Vagina (tissue), 2 donors: ENCODE measurements around the gene CACYBP. TPM values are rescaled to one million over a fixed set of nuclear protein-coding genes. Genes with fewer than 3 reads are reported as not detected.

Source experiments
- DNase-seq, 2 donors: peaks; one replicate each; pipeline ENCODE4 v3.0.0-alpha.2; 2017; ENCODE audit errors: extremely low spot score in 2 of 2
- H3K27ac ChIP-seq: fragments of 200-600 bp; sonication (generic); one replicate; pipeline ENCODE4 v1.5.1; 2019
- H3K27me3 ChIP-seq: fragments of 200-600 bp; sonication (generic); one replicate; pipeline ENCODE4 v1.5.1; 2019
- H3K36me3 ChIP-seq, 2 donors: fragments of 200-600 bp; sonication (generic); one replicate each; pipeline ENCODE4 v1.5.1; 2017 to 2019
- H3K4me1 ChIP-seq: fragments of 200-600 bp; sonication (generic); one replicate; pipeline ENCODE4 v1.5.1; 2019
- H3K4me3 ChIP-seq, 2 donors: fragments of 200-600 bp; sonication (generic); 1 replicate in 1 of 2; 2 replicates in 1 of 2; pipeline ENCODE4 v1.5.1; 2016 to 2019
- H3K9me3 ChIP-seq: fragments of 200-600 bp; sonication (generic); one replicate; pipeline ENCODE4 v1.5.1; 2019
- POLR2A ChIP-seq, 2 donors: fragments of 450-650 bp; IDR thresholded peaks; one replicate each; pipeline ENCODE4 v1.6.1; 2017; ENCODE audit warnings: antibody characterized with exemption in 2 of 2, mild to moderate bottlenecking in 2 of 2, moderate library complexity in 2 of 2
- POLR2AphosphoS5 ChIP-seq, 2 donors: sonication (generic); formaldehyde crosslinking; IDR thresholded peaks; one replicate each; pipeline ENCODE4 v1.9.0; 2017; ENCODE audit warnings: antibody characterized with exemption in 2 of 2, mild to moderate bottlenecking in 2 of 2, low read depth in 1 of 2; ENCODE audit not compliant: insufficient read depth in 1 of 2
- intact Hi-C: fragments of 100-400 bp; cut with DNase I; formaldehyde crosslinking; loops from one replicate; pipeline ENCODE4 v1.15.1; 2023
- total RNA-seq: library from RNA; depleted of rRNA; stranded (reverse); fragments of >200 nt; gene quantifications from one replicate; pipeline ENCODE4 v1.2.3, GENCODE V29; 2016
- TF ChIP-seq, protein P1 (sequence below), 3 experiments: fragments of 450-650 bp in 2 of 3; fragments of 200-600 bp in 1 of 3; sonication (generic) in 1 of 3; IDR thresholded peaks; one replicate each; pipeline ENCODE4 v1.5.1; 2017 to 2019; ENCODE audit warnings: antibody characterized with exemption in 3 of 3, mild to moderate bottlenecking in 2 of 3, moderate library complexity in 2 of 3

The CACYBP gene
- total RNA-seq, 1 donor from 2014 or later = 60.9 TPM

DNA sequence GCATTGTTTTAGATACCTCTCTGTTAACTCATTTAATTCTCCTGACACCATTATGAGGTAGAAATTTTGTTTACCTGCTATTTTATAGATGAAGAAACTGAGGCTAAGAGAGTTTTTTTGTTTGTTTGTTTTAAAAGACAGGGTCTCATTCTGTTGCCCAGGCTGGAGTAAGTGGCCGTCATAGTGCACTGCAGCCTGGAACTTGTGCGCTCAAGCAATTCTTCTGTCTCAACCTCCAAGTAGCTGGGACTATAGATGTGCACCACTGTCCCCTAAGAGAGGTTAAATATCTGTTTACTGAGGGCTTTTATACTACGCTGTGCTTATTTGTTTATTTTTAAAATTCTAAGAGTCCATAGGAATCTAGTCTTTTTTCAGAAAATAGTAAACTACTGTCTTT lies 43.7 kb upstream of the CACYBP start:
- Histone ChIP-seq H3K4me1 (no peaks in the 10 kb centered on the region), H3K36me3 (no peaks in the 10 kb centered on the region), H3K27ac (no peak overlapping the region), H3K27me3 (no peaks in the 10 kb centered on the region), H3K4me3 (no peak overlapping the region), H3K9me3 (no peaks in the 10 kb centered on the region)
- TF ChIP-seq, protein P1, sequence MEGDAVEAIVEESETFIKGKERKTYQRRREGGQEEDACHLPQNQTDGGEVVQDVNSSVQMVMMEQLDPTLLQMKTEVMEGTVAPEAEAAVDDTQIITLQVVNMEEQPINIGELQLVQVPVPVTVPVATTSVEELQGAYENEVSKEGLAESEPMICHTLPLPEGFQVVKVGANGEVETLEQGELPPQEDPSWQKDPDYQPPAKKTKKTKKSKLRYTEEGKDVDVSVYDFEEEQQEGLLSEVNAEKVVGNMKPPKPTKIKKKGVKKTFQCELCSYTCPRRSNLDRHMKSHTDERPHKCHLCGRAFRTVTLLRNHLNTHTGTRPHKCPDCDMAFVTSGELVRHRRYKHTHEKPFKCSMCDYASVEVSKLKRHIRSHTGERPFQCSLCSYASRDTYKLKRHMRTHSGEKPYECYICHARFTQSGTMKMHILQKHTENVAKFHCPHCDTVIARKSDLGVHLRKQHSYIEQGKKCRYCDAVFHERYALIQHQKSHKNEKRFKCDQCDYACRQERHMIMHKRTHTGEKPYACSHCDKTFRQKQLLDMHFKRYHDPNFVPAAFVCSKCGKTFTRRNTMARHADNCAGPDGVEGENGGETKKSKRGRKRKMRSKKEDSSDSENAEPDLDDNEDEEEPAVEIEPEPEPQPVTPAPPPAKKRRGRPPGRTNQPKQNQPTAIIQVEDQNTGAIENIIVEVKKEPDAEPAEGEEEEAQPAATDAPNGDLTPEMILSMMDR (IDR thresholded peaks at IDR 0.05) = no peak
- TF ChIP-seq POLR2AphosphoS5 (IDR thresholded peaks at IDR 0.05; ENCODE audit: insufficient read depth in 1 of 2, low read depth in 1 of 2) (no peak), POLR2A (IDR thresholded peaks at IDR 0.05) (no peak)
- DNase-seq = no peak
- intact Hi-C loops = no loop called here

- intact Hi-C loops = no loop called here
- H3K27me3 ChIP-seq = no peaks in the 10 kb centered on the region
- H3K4me3 ChIP-seq = no peak overlapping the region
- no peaks in the 10 kb centered on the region for H3K4me1 ChIP-seq
- no peak for DNase-seq
- no peaks in the 10 kb centered on the region for H3K36me3 ChIP-seq
- H3K27ac ChIP-seq = no peak overlapping the region
- TF ChIP-seq, protein P1 (IDR thresholded peaks at IDR 0.05) = no peak
- TF ChIP-seq POLR2AphosphoS5 (IDR thresholded peaks at IDR 0.05; ENCODE audit: insufficient read depth in 1 of 2, low read depth in 1 of 2) (no peak), POLR2A (IDR thresholded peaks at IDR 0.05) (no peak)
- no peaks in the 10 kb centered on the region for H3K9me3 ChIP-seq
Observed at GRCh38 chr1:174956976-174957375, 42.8 kb upstream of the CACYBP start.

- no peak for DNase-seq
- Histone ChIP-seq H3K9me3 (no peaks in the 10 kb centered on the region), H3K27ac (no peak overlapping the region), H3K4me3 (no peak overlapping the region), H3K4me1 (no peaks in the 10 kb centered on the region), H3K36me3 (no peaks in the 10 kb centered on the region), H3K27me3 (no peaks in the 10 kb centered on the region)
- TF ChIP-seq POLR2AphosphoS5 (IDR thresholded peaks at IDR 0.05; ENCODE audit: insufficient read depth in 1 of 2, low read depth in 1 of 2) = no peak
- TF ChIP-seq, protein P1 (IDR thresholded peaks at IDR 0.05) = no peak
- no peak for TF ChIP-seq POLR2A (IDR thresholded peaks at IDR 0.05)
- intact Hi-C loops = no loop called here
Observed at GRCh38 chr1:174957829-174958228, 41.9 kb upstream of the CACYBP start.

- Histone ChIP-seq H3K27me3 (no peaks in the 10 kb centered on the region), H3K27ac (no peak overlapping the region), H3K4me1 (peaks cover 5% of the 10 kb centered on the region), H3K9me3 (no peaks in the 10 kb centered on the region), H3K36me3 (no peaks in the 10 kb centered on the region), H3K4me3 (no peak overlapping the region)
- no peak for DNase-seq
- intact Hi-C loops = no loop called here
- no peak for TF ChIP-seq POLR2A (IDR thresholded peaks at IDR 0.05)
Observed at GRCh38 chr1:174958396-174958795, 41.4 kb upstream of the CACYBP start.

DNA sequence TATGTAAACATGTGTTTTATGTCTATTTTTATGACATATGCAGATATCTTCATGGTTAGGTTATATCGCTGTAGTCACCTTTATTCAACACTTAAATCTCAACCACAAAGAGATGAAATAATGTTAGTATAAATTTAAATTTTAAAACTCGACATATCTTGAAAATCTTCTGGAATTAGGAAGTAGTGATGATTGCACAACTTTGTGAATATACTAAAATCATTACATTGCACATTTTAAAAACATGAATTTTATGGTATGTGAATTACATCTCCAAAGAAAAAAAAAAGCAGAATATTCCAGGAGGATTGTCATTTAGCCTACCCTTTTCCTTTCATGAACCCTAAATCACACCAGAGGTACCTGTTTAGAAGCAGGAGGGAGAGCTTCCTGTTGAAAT lies 39.4 kb upstream of the CACYBP start:
- Histone ChIP-seq H3K9me3 (no peaks in the 10 kb centered on the region), H3K4me1 (peaks cover 24% of the 10 kb centered on the region), H3K4me3 (no peak overlapping the region), H3K36me3 (no peaks in the 10 kb centered on the region), H3K27me3 (no peaks in the 10 kb centered on the region), H3K27ac (no peak overlapping the region)
- intact Hi-C loops = no loop called here
- TF ChIP-seq POLR2A (IDR thresholded peaks at IDR 0.05) (no peak), POLR2AphosphoS5 (IDR thresholded peaks at IDR 0.05; ENCODE audit: insufficient read depth in 1 of 2, low read depth in 1 of 2) (no peak)
- TF ChIP-seq, protein P1 (IDR thresholded peaks at IDR 0.05) = no peak
- DNase-seq = no peak
